ENCODE measurements around the gene PDE6A.
A peak's percentile ranks its signal among the peaks of the same experiment; 100 is the strongest.

Gene PDE6A

DNA sequence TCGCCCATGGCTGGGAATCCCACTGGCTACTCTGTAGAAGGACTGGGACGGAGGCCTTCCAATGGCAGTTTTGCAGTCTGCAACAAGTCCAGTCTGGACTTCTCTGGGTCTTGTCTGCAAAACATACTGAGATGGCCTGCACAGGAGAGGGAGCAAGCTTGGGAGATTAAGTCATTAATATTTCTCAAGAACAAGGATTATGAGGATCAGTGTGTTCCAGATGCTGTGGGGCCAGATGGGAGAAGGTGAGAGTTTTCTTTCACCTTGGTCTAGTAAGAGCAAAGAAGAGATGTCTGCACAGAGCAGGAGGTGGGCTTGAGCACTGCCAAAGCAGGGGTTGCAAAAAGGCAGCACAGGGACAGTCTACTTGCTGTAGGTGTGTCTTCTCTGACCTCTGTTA lies at the start of gene PDE6A:
TSS of gene PDE6A (minus strand) at position 128 of the 400 bp plus-strand sequence. CDS start at position 8, 120 bp downstream.
- DNase-seq (ENCODE audit: low read depth): no peak

- no peak for DNase-seq (ENCODE audit: low read depth)
Observed at GRCh38 chr5:149993471-149993870, 48.9 kb upstream of the PDE6A start.

DNA sequence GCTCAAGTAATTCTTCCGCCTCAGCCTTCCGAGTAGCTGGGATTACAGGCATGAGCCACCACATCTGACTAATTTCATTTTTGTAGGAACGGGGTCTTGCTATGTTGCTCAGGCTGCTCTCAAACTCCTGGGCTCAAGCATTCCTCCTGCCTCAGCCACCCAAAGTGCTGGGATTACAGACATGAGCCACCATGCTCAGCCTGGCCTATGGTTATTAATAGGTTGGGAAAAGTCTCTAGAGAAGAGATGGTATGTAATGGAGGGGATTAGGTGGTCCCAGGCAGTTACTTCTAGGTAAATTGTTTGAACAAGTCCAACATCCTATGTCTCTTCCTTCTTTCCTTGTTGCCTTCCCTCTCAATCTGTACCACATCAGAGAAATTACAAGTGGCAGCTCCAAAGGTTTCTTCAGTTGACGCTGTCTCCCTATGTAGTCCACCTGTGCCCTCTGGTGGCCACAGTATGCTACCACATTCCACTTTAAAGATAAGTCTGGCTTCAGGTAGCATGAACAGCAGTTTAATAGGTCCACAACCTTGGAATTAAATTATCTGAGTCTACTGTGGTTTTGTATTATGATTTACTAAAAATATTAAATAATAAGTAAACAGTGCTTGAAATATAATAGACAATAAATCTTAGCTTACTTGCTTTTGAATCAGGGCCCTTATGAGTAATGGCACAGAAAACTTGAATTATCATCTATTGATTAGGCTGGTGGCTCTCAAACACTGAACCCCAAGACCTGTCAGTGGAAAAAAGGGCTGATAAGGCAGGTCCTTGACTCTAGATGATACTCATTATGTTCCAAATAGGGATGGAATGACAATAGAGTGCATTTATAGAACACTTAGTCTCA lies 46.2 kb upstream of the PDE6A start:
- peak; percentile 33 for DNase-seq (ENCODE audit: low read depth)

DNA sequence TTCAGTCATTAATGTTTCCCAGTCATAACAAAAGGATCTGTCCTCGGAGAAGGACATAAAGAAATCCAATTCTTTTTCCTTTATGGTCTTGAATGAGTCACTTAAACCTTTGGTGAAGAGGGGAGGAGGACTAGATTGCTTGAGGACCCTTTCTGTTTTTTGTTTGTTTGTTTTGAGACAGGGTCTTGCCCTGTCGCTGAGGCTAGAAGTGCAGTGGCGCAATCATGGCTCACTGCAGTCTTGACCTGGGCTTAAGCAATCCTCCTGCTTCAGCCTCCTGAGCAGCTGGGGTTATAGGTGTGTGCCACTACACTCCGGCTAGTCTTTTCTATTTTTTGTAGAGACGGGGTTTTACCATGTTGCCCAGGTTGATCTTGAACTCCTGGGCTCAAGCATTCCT lies 43.5 kb upstream of the PDE6A start:
- no peak for DNase-seq (ENCODE audit: low read depth)

GRCh38 chr5:149982505-149982904 lies 37.9 kb upstream of the PDE6A start:
- no peak for DNase-seq (ENCODE audit: low read depth)

GRCh38 chr5:149981206-149981605 lies 36.6 kb upstream of the PDE6A start:
- no peak for DNase-seq (ENCODE audit: low read depth)

- no peak for DNase-seq (ENCODE audit: low read depth)
Observed at GRCh38 chr5:149979896-149980295, 35.3 kb upstream of the PDE6A start.

- no peak for DNase-seq (ENCODE audit: low read depth)
Observed at GRCh38 chr5:149975409-149975808, 30.8 kb upstream of the PDE6A start.

DNA sequence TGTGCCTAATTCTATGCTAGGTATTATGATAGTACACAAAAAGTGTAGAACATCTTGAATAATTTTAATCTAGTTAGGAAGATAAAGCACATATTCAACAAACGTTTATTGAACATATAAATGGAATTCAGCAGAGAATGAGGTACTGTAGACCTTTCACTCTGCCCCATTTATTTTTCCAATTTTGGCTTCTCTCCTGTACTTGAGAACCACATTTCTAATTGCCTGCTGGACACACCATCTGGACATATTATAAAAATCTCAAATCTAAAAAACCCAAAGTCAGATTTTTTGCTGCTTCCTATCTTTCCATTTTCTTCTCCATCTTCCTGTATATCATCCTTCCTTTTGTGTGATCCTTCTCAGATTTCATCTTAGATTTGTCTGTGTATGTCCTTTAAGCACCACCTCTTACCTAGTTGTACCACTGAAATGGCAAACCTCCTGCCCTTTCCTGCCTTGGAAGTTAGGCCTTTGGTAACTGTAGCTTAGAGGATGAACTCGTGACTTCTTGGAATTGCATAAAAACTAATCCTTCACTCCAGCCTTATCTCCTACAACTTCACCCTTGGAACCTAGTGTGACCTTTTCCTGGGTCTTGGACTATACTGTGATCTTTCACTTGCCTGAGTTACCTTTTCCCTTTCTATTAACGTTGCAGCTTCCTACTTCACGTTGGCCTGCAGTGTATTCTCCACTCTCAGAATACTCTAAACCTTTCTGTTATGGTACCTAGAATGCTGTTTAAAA lies 24.8 kb upstream of the PDE6A start:
- no peak for DNase-seq (ENCODE audit: low read depth)

DNA sequence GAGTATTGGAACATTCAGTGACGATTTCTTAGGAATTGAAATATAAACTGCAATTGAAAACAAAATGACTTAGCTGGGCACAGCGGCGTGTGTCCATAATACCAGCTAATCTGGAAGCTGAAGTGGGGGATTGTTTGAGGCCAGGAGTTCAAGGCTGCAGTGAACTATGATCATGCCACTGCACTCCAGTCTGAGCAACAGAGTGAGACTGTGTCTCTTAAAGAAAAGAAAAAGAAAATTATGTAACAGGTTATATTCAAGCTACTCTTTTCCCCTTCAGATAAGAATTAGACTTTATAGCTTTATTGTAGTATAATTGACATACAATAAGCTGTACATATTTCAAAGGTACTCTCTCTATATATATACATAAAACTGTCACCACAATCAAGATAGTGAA lies 22.4 kb upstream of the PDE6A start:
- DNase-seq (ENCODE audit: low read depth): no peak

DNA sequence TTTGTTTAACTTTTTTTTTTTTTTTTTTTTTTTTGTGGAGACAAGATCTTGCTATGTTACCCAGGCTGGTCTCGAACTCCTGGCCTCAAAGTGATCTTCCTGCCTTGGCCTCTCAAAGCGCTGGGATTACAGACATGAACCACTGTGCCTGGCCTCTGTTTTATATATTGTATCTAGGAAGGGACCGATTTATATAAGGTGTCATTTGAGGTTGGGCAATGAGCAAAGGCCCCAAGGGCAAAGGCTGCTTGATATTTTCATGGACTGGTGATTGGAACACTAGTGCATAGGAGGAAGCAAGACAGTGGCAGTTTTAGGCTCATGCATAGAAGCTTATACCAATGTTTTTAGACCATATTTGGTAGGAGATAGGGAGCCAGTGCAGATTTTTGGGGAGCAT lies 19.1 kb upstream of the PDE6A start:
- DNase-seq (ENCODE audit: low read depth): no peak

DNA sequence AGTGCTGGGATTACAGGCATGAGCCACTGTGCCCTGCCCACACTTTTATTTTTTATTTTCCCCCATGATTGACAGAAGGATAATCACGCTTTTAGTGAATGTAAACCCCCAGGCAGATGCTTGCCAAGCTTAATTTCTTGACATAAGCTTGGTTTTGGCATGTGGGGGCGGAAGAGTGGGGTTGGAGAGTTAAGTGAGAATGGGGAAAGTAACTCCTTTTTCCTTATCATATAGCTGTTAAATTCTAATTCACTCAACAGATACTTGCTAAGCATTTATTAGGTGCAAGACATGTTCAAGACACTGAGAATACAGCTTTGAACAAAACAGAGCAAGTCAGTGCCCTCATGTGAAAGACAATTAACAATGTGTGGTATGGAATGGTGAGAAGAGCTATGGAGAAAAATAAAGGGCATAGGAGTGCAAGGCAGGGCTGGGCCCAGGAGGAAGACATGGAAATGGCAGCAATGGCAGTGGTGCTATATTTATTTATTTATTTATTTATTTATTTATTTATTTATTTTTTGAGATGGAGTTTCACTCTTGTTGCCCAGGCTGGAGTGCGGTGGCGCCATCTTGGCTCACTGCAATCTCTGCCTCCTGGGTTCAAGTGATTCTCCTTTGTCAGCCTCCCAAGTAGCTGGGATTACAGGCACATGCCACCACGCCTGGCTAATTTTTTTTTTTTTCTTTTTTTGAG lies 18.2 kb upstream of the PDE6A start:
- no peak for DNase-seq (ENCODE audit: low read depth)

GRCh38 chr5:149961957-149962409 lies 17.4 kb upstream of the PDE6A start:
- DNase-seq (ENCODE audit: low read depth): no peak

DNA sequence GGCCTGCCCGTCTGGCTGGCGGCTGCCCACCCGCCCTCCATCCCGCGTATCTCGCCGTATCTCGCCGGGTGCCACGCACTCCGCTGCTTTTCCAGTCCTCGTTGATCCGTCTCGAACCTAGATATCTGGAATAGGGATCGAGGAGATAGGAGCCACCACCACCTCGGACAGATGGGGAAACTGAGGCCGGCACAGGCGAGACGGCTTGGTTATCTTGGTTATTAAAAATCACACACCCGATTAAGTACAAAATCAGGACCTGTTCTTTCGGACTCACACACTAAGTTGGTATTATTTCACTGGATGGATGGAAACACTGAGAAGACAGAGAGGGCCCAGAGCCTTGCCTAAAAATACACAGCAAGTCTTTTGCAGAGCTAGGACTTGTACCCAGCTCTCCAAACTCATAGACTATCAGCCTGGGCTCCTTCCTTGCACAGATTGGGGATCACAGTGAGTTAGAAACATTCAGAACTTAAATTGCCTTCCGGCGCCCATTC lies 16.6 kb upstream of the PDE6A start:
- DNase-seq (ENCODE audit: low read depth): no peak

GRCh38 chr5:149960272-149961185 lies 15.9 kb upstream of the PDE6A start, which contains the start of gene SLC26A2:
TSS of gene SLC26A2 (plus strand) at chr5:149960758. CDS start at chr5:149977653, 16,895 bp downstream.
- peak; percentile 90 for DNase-seq (ENCODE audit: low read depth)

- peak; percentile 20 for DNase-seq (ENCODE audit: low read depth)
Observed at GRCh38 chr5:149959406-149960236, 15.0 kb upstream of the PDE6A start.

GRCh38 chr5:149957855-149958254 lies 13.3 kb upstream of the PDE6A start:
- DNase-seq (ENCODE audit: low read depth): no peak

- no peak for DNase-seq (ENCODE audit: low read depth)
Observed at GRCh38 chr5:149956685-149957084, 12.1 kb upstream of the PDE6A start.

GRCh38 chr5:149954798-149955197 lies 10.2 kb upstream of the PDE6A start:
- no peak for DNase-seq (ENCODE audit: low read depth)

- DNase-seq (ENCODE audit: low read depth): no peak
Observed at GRCh38 chr5:149953436-149954121, 9.0 kb upstream of the PDE6A start.
